Loucy (cell line): Measurements from ENCODE around the gene RAB26.
"Not testable (repeated sequence)": the region's sequence is repeated elsewhere in the genome, so short reads cannot be mapped to it uniquely, and the experiment has no call there.

ENCODE experiments used
- CTCF ChIP-seq: fragments of 200-600 bp; sonication (generic); conservative IDR thresholded peaks from 2 replicates; pipeline ENCODE4 v1.5.1; 2014; ENCODE audit warnings: mild to moderate bottlenecking, antibody characterized with exemption, low read length
- EZH2phosphoT487 ChIP-seq: fragments of 200-600 bp; IDR thresholded peaks from 2 replicates; pipeline ENCODE4 v1.6.1; 2018; ENCODE audit warnings: antibody characterized with exemption, mild to moderate bottlenecking, moderate library complexity, borderline replicate concordance

DNA sequence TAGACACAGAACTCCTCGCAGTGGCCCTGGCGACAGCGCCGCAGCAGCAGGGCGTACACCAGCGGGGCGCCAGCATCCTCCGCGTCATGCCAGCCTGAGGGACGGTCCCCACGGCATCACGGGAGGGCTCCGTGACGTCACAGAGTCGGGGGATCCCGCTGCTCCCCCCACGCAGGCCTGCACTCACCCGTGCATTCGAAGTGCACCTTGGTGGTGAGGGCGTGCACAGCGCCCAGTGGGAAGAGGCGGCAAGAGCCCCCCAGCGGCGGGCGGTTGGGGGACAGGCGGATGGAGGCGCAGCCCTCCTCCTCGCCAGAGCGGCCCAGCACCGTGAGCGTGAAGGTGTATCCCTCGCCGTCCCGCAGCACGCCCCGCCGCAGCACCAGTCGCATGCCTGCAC lies 42.2 kb upstream of the RAB26 start:
- not testable (repeated sequence) for TF ChIP-seq CTCF, EZH2phosphoT487
